Left hindlimb (tissue), 1 donor: ENCODE measurements around the gene CACNA1H.

Experiments used
- DNase-seq: peaks from one replicate; pipeline ENCODE4 v3.0.0-alpha.2; 2018

CACNA1H gene

DNA sequence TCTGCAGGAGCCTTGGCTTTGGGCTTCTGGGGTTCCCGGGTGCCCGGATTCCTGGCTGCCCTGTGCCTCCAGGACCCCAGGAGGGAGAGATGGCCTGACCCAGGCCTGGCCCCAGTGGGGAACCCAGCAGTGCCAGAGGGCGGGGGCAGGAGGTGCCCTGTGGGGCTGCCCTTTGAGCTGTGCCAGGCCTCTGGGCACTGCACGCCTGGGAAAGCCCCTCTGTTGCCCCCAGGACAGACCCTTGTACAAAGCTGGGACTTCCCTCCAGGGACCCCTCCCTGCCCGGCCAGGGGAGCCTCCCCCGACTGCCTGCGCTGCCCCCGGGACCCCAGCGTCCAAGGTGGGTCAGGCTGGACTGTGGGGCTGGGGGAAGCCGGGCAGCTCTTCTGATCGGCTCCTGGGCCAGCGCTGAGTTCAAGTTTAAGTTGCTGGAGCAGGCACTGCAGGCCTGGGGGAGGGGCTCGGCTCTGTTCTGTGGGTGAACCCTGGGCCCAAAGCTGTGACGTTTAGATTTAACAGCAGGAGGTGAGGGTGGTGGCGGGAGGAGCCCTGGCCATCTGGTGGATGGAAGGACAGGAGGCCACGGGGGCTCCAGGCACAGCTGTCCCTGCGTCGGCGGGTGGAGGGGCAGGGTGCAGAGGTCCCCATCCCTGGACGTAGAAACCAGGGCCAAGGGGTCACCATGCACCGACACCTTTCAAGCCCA, 29.2 kb upstream of the CACNA1H start:
- DNase-seq = no peak

DNA sequence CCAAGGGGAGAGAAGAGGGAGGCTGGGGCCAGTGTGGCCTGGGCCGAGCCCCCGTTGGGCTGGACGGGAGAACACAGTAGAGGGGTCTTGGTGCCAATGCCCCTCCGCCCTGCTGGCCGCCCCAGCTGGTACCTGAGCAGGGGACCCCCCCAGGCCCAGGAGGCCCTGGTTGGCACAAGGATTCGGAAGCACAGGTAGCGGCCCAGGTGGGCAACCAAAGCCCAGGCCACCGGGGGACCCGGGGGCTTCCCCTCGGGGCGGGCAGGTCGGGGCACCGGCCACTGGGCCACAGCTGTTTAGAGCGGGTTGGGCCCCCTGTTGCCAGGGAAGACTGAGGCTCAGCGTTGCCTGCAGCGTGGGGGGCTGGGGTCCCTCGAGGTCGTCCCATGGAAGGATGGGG, 28.6 kb upstream of the CACNA1H start:
- DNase-seq = no peak

DNA sequence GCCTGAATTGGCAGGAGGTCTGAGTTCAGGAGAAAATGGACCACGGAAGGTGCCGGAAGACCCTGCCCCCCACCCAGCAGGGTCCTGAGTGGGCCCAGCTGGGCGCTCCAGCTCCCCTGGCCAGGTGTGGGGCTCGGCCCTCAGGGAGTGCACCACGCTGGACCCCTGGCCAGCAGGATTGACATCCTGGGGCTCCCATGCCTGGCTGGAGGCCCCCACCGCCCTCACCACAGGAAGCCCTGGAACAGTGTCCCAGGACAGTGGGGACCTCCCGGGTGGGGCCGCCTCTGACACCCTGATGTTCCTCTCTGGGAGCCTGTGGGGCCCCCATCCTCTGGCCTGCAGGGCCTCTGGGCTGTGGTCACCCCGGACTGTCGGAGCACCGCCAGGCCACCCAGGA, 28.1 kb upstream of the CACNA1H start:
- no peak for DNase-seq

DNA sequence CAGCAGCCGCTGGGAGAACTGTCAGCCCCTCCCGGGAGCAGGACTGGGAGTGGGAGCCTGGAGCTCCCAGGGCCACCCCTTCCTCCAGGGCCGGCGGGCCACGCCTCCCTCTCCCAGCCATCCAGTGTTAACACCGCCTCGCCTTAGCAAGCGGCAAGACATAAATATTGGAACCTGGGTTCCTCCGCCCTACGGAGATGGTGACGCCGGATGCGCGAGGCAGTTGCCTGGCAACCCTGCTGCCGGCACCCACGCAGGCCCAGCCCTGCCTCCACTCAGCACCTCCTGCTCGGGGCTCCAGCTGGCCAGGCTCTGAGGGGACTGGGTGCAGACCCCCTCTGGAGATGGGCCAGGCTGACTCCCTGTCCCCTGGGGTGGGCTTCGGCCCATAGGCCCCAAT, 27.4 kb upstream of the CACNA1H start:
- no peak for DNase-seq

DNA sequence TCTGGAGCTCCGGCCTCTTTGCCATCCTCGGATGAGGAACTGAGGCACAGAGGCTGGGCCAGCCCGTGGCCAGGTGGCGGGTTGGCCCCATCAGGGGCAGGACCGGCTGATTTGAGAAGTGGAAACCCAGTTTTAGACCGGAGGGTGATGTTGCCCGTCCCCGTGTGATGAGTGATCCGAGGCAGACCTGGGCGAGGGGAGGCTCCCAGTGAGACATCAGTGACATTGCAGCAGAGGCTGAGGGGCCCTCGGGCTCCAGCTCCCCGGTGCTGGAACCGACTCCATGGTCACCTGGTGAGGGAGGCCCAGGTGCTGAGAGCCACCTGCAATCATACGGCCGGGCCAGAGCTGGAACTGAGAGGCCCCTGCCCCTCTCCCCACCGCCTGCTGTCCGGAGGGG, 26.9 kb upstream of the CACNA1H start:
- no peak for DNase-seq

DNA sequence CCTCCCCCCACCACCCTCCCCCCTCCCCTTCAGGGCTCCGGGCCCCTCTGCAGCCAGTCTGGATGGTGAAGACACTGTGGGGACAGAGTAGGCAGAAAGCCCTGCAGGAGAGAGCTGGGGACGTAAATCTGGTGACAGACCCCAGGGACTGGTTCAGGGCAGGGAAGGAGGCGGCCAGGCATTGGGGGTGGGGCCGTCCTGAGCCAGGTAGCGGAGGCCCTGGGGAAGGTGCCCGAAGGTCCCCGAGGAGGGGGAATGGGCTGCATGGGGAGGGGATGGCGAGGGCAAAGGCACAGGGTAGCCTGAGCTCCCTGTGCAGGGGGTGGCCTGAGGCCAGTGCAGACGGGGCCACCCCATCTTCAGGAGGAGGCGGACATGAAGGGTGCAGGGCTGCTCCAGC, 26.3 kb upstream of the CACNA1H start:
- no peak for DNase-seq

DNA sequence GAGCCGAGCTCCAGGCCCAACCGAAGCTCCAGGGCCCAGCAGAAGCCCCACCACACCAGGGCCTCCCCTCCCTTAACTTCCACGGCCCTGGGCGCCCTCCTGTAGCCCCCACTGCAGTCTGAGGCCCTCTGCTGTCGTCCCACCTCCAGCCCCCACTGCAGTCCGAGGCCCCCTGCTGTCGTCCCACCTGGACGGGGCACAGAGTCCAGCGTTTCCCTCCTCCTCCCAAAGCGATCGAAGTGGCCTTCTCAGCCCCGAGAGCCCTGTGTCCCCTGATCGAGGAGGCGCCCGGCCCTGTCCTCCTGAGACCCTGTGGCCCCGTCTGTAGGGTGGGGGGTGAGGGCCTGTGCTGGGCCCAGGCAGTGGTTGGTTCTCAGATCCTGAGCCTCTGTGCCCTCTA, 25.8 kb upstream of the CACNA1H start:
- no peak for DNase-seq

DNA sequence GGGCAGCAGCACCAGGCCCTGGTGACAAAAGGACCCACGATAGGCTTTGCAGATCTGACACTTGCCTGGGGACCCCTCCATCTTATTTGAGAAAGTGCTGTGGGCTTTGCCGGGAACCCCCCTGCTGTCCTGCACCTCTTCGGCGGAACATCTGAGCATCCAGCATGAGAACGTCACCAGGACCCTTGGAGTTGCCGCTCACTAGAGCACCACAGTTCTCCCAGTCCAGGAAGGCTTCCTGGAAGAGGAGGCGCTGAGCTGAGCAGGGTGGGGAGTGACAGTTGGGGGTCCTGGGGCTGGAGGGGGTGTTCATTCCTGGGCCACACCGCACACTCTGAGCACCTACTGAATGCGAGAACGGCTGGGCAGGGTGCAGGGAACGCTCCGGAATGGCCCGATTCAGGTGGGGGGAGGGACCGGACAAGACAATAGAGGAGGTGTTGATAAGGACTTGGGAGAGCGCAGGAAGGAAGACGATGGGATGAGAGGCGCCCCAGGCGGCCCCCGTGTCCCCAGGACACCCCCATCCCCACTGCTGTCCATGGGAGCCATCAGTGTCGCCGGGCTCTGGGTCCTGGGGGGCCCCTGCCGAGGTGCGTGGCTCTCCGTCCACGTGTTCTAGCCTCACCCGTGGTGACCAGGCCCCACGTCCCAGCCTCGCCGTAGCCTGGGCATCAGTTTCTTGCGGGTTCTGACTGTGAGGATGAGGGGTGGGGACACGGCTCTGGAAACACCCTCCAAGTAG, 24.8 kb upstream of the CACNA1H start:
- no peak for DNase-seq

DNA sequence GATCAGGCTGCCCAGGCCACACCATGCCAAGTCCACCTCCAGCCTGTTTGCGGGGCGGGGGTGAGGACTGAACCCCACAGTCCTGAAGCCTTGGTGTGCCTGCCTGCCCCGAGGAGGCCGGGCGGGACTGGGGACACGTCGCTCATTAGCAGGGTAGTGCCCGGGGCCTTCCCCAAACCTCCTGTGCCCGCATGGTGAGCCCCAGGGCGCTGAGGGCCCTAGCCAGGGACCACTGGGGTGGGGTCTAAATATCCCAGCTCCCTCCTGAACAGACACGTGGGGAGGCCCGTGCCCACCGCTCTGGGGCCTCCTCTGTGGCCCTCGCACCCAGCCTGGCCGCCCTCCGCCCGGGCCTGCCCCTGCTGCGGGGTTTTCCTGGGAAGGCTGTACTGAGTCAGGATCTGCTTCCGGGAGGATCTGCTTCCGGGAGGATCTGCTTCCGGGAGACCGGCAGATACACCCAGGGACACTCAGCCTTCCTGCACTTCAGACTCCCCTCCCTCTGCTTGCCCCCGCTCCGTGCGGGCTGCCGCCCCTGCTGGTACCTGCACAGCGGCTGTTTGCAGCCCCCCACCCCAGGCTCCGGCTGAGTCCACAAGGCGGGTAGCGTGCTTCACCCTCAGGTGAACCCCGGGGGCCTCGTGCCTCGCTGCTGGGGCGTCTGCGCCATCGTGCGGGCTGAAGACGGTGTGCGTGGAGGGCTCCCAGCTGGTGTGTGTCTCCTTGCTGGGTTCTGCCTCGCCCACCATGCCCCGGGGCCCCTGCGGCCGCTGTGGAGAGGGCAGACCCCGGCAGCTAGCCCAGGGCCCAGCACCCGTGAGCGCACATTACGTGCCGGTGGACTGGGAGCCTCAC, 23.6 kb upstream of the CACNA1H start:
- DNase-seq = no peak

DNA sequence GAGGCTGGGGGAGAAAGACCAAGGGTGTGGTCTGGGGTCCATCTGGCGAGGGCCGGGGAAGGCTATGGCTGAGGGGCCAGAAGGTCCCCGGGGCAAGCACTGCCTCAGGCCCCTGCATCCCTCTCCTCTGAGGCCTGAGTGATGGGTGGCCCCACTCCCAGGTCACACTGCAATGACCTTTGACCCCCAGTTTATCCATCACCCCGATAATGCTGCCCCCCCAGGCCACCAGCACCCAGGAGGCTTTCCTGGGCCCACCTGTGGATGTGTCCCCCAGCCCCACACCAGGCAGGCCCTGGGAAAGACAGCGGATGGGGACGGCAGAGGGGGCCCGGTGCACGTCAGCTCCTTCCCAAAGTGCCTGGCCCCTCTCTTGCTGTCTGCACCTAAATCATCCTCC, 22.5 kb upstream of the CACNA1H start:
- no peak for DNase-seq

DNA sequence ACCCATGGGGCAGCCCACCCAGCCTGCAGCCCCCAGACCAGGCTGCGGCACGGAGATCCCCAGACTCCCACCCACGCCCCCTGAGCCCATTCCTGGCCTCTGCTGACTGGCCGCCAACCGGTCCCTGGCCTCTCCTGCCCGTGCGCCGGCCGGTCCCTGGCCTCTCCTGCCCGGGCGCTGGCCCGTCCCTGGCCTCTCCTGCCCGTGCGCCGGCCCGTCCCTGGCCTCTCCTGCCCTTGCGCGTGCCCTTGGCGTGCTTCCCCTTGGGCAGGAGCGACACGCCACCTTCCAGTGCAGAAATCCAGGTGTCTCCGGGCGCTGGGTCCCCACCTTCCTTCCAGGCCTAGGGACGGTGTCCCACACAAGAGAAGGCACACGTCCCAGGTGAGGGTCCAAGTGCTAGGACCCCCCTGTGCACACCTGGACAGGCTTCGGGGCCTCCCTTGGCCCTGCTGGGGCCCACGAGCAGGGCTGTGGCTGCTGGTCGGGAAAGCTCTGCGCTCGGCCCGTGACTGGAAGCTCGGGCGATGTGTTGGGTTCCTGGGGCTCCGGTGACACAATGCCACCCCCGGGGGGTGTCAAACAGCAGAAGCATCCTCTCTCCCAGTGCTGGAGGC, 21.4 kb upstream of the CACNA1H start:
- no peak for DNase-seq

DNA sequence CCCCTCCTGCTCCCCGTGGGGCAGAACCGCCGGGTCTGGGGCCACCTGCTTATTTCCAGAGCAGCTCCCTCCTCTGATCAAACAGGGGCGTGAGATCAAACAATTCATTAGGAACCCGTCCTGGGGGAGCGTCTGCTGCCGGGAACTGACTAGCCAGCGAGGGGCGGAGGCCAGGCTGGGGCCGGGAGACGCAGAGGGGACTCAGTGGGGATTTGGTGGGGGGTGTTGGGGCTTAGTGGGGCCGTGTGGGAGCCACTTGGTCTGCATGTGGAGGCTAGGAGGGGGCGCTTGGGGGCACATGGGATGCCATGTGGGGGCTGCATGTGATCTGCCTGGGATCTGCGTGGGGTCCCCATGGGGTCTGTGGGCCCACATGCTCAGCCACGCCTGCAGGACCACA, 20.5 kb upstream of the CACNA1H start:
- no peak for DNase-seq

DNA sequence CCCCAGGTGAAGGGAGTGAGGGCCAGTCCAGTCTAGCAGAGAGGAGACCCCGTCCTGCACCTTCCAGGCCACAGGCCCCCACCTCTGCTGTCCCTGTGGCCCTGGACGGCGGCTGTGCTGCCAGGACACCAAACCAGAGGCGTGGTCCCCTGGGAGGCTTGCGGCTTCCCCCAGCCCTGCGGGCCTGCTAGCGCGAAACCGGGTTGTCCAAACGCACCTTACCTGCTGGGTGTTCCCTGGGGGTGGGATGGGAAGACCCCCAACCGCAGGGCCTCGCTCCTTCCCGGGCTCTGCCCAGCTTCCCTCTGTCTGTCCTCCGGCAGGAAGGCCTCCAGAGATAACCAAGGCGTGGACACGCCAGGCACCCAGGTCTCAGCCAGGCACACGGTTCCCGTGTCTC, 19.6 kb upstream of the CACNA1H start:
- no peak for DNase-seq

DNA sequence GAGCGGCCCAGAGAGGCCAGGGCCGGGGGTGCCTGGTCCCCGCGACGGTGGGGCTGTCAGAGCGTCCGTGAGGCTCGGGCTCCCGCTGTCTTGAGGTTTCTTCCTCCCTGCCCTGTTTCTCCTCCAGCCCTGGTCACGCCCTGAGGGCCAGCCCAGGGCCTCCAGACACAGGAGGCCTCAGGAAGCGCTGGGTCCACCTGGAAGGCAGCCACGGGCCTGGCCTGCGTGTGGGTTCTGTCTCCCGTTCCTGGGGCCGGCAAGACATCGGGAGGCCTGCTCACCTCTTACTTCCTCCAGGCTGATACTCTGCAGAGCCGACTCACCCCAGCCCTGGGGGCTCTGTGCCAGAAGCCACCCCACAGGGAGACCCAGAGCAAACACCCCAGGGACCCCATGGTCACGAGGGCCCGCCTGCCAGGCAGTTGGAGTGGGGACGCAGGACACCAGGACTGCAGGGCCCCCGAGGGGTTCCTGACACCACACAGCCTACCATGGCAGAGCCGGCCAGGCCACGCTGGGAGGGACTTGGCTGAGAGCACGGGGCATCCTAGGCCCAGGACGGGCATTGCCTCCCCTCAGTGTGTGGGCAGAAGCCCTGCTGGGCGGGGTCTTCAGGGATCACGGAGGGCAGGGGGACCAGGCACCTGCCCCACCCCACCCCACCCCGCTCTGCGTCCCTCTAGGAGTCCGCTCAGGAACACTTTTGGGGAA, 18.9 kb upstream of the CACNA1H start:
- DNase-seq = no peak

DNA sequence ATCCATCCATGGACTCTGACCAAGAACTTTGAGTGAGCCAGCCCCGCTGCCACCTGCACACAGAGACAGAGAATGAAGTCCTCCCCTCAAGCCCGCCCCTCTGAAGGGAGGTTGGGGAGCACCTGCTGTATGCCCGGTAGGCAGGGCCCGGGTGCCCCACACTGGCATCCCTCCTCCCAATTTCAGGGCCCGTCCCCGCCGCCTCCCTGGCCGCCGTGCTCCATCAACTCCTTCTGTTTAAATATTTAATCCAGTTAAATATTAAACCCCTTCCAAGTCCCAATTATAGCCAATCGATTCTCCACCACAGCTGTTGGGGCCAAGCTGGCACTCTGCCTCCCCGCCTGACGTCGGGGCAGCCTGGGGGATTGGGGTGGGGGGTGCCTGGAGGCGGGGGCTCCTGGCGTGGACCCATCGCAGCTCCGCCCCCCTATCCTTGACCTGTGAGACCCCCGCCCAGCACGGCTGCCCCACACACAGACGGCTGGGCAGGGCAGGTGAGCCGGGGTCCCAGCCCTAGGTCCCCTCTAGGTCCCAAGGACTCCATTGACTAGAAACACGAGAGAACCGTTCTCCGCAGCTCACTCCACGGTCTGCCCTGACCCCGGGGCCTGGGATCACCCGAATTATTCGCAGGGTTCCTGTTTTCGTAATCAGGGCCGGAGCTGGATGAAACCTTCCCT, 18.0 kb upstream of the CACNA1H start:
- DNase-seq = no peak

DNA sequence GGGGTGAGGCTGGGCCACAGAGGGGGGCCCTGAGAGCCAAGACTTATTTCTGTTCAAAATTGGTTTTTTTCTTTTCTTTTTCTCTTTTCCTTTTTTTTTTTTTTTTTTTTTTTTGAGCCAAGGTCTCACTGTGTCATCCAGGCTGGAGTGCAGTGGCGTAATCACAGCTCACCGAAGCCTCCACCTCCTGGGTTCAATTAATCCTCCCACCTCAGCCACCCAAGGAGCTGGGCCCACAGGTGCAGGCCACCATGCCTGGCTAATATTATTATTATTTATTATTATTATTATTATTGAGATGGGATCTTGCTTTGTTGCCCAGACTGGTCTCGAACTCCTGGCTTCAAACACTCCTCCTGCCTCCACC, 17.5 kb upstream of the CACNA1H start:
- no peak for DNase-seq

DNA sequence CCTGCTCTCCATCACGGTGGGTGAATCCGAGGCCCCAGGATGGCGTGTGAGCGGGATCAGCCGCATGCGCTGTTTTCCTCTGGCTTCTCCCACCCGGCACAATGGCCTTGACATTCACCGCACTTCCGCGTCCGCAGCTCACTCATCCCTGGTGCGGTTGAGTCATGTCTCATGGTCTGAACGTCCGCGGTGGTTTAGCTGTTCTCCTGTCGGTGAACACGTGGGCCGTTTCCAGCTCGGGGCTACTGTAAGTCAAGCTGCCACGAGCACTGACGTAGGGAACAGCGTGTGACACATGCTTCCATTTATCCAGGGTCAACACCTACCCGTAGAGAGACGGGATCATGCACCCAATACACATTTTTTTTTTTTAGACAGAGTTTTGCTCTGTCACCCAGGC, 15.3 kb upstream of the CACNA1H start:
- no peak for DNase-seq

DNA sequence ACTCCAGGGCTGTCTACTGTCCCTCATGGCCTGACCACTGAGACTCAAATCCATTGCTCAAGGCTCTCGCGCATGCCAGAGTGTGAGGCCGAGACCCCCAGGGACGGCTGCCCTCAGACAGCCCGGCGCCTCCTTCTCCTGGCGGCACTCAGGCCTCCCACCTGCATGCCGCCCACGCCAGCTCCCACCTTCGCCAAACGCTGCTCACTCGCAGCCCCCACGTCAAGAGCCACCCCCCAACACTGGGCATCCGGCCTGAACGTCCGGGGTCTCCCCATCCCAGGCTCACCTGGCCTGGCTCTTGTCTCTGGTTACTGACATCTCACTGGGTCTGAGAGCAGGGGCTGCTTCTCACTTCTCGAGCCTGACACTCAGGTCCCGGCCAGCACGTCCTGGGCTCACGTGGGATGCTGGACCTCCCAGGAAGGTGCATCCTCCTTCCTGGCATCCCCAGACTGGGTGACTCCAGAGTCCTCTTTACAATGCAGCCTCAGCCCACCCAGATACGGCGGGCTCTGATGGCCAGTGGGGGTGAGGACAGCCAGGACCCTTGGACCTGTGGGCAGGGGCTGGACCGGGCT, 12.2 kb upstream of the CACNA1H start:
- DNase-seq = no peak

DNA sequence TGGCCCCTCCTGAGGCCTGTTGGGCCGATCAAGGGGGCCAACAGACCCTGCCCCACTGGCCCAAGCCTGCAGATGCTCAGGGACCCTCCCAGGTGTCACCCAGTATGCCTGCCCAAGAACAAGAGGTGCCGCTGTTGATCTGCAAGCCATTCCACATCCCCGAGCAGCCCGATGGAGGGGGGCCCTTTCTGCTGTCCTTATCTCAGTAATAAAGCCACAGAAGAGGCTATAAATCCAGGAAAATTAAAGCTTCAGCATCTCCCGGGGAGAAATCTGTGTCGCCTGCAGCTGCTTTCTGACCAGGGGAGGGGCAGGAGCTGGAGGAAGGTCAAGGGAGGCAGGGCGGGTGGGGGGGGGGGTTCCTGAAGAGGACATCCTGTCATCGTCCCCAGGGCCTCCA, 11.7 kb upstream of the CACNA1H start:
- no peak for DNase-seq

DNA sequence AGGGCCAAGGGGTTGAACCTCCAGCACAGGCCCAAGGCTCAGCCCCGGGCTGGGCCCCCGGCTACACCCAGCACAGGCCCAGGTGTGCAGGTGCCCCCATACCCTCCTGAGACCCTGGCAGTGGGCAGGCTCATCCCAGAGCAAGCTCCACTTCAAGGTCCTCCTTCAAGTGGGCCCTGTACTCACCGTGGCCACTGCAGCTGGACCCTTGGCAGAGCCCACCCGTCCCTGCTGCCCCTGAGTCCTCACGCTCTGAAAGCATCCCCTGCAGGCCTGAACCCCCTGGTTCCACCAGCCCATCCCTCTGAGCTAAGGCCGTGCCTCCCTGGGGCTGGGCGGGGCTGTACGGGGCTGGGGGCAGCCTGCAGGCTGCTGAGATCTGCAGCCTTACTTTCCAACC, 11.2 kb upstream of the CACNA1H start:
- no peak for DNase-seq

DNA sequence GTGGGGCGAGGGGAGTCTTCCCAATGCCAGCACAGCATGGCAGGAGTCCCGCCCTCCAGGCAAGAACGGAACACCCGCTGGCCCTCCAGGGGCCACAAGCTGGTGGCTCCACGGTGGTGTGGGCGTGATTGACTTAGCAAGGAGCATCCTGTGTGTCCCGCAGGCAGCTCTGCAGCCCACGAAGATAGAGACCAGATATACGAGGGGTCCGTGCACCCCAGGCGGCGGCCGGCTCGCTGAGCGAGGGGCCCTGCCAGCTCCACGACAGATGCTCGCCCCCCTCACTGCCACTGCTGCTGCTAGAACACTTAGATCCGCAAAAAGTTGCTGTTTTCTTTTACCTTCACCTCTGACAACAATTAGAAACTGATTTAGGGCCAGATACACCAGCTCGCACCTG, 10.0 kb upstream of the CACNA1H start:
- no peak for DNase-seq
